ENCODE results near the gene FAF1.

DNA sequence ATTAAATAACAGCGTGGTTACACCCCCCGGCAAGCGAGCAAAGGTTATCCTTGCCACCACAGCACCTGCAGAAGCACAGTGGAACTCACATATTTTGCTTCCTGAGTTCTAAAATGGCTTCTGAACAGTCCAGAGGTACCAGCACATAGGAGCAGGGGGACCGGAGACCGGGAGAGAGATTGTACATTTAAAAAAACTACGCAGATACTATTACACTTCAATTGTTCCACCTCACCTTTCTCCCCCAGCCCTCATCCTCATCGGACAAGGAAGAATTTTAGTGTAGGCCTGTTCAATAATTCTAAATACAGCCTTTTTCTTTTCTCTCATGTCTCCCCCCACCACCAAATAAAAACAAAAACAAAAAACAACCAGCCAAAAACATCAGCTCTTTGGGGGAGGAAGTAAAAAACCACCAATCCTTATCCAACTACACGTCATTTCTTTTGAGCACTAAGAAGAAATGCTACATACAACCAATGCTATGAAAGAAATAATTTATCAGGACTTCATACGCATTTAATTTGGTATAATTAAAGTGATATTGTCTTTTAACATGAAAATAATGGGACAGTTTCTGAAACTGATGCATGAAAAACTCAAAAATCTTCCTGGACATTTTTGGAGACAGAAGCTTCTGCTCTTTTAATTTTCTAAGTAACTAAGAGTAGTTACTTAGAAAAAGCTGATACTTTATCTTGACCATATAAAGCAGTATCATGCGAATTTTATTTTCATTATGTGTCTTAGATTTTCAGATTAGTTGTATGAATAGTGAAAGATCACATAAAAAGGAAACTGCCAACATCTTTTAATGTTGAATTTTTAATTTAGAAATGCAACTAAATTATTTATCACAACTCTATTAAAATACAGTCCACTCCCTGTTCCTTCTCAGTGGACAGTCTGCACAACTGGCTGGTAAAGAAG is 19.1 kb upstream of the FAF1 start:
- TF ChIP-seq, protein P1, sequence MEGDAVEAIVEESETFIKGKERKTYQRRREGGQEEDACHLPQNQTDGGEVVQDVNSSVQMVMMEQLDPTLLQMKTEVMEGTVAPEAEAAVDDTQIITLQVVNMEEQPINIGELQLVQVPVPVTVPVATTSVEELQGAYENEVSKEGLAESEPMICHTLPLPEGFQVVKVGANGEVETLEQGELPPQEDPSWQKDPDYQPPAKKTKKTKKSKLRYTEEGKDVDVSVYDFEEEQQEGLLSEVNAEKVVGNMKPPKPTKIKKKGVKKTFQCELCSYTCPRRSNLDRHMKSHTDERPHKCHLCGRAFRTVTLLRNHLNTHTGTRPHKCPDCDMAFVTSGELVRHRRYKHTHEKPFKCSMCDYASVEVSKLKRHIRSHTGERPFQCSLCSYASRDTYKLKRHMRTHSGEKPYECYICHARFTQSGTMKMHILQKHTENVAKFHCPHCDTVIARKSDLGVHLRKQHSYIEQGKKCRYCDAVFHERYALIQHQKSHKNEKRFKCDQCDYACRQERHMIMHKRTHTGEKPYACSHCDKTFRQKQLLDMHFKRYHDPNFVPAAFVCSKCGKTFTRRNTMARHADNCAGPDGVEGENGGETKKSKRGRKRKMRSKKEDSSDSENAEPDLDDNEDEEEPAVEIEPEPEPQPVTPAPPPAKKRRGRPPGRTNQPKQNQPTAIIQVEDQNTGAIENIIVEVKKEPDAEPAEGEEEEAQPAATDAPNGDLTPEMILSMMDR (IDR thresholded peaks at IDR 0.05), result no peak
- TF ChIP-seq RXRA (IDR thresholded peaks at IDR 0.05; ENCODE audit: borderline replicate concordance, low read depth) (no peak), EZH2phosphoT487 (IDR thresholded peaks at IDR 0.05; ENCODE audit: borderline replicate concordance, low read depth) (no peak), POLR2AphosphoS5 (IDR thresholded peaks at IDR 0.05; ENCODE audit: low read depth, low read length) (no peak), JUND (IDR thresholded peaks at IDR 0.05) (no peak), RFX5 (IDR thresholded peaks at IDR 0.05; ENCODE audit: low read length) (no peak), NFIC (IDR thresholded peaks at IDR 0.05; ENCODE audit: borderline replicate concordance) (no peak), CHD2 (IDR thresholded peaks at IDR 0.05; ENCODE audit: low read length, partially characterized antibody) (no peak), FOXJ3 (CRISPR knock-in tag; IDR thresholded peaks at IDR 0.05) (no peak), ELF1 (IDR thresholded peaks at IDR 0.05) (no peak)
- TF ChIP-seq, protein P2, sequence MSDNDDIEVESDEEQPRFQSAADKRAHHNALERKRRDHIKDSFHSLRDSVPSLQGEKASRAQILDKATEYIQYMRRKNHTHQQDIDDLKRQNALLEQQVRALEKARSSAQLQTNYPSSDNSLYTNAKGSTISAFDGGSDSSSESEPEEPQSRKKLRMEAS (IDR thresholded peaks at IDR 0.05; ENCODE audit: low read depth), result no peak
